Choroid plexus epithelial cell (primary cell): ENCODE results near the gene ISY1.
A peak's percentile ranks its signal among the peaks of the same experiment; 100 is the strongest.
"Not testable (repeated sequence)": the region's sequence is repeated elsewhere in the genome, so short reads cannot be mapped to it uniquely, and the experiment has no call there.

Source experiments
- DNase-seq: peaks from one replicate; pipeline ENCODE4 v3.0.0-alpha.2; 2010; ENCODE audit warnings: low read depth
- H3K4me3 ChIP-seq: 2 replicates; pipeline ENCODE4 v1.5.1; 2011; ENCODE audit warnings: low read depth, mild to moderate bottlenecking, control low read depth, low read length, moderate library complexity
- CTCF ChIP-seq: conservative IDR thresholded peaks from 2 replicates; pipeline ENCODE4 v1.5.1; 2011; ENCODE audit warnings: low read depth, mild to moderate bottlenecking, control low read depth, inconsistent platforms, low read length, moderate library complexity

ISY1 gene

GRCh38 chr3:129095285-129095684 lies 65.6 kb downstream of the ISY1 start:
- TF ChIP-seq CTCF = no peak

GRCh38 chr3:129088312-129088711 lies 72.6 kb downstream of the ISY1 start:
- not testable (repeated sequence) for DNase-seq, H3K4me3 ChIP-seq

More at GRCh38 chr3:129095285-129095684, 65.6 kb downstream of the ISY1 start:
- DNase-seq = no peak
- no peak overlapping the region for H3K4me3 ChIP-seq

- H3K4me3 ChIP-seq = not testable (repeated sequence)
- peak; percentile 64 for DNase-seq
- TF ChIP-seq CTCF = peak; percentile 1
These were observed 73.0 kb downstream of the ISY1 start for GRCh38 chr3:129087904-129088303.

- peak; percentile 50 for DNase-seq
- no peak overlapping the region for H3K4me3 ChIP-seq
- no peak for TF ChIP-seq CTCF
These were observed 73.6 kb downstream of the ISY1 start for GRCh38 chr3:129087138-129087702.

- DNase-seq = no peak
- H3K4me3 ChIP-seq = no peak overlapping the region
- TF ChIP-seq CTCF = no peak
These were observed 75.0 kb downstream of the ISY1 start for GRCh38 chr3:129085818-129086217.

GRCh38 chr3:129085165-129085715 lies 75.6 kb downstream of the ISY1 start:
- TF ChIP-seq CTCF = no peak

GRCh38 chr3:129084501-129084900 lies 76.4 kb downstream of the ISY1 start:
- H3K4me3 ChIP-seq = no peak overlapping the region
- DNase-seq = no peak
- TF ChIP-seq CTCF = no peak

More at GRCh38 chr3:129085165-129085715, 75.6 kb downstream of the ISY1 start:
- H3K4me3 ChIP-seq = no peak overlapping the region
- DNase-seq = no peak
